Adrenal gland (tissue), 12 donors: Measurements from ENCODE around the gene ABCB9. TPM values are rescaled to one million over a fixed set of nuclear protein-coding genes. Genes with fewer than 3 reads are reported as not detected.

Source experiments
- DNase-seq, 7 donors: peaks; one replicate each; pipeline ENCODE4 v3.0.0-alpha.2; 2019 to 2020
- H3K27ac ChIP-seq, 5 donors: fragments of 200-600 bp; sonication (generic) in 4 of 5; 1 replicate in 3 of 5; 2 replicates in 2 of 5; pipeline versions ENCODE4 v1.5.1 to v1.8.0; 2016 to 2020; ENCODE audit warnings: mild to moderate bottlenecking in 1 of 5
- H3K27me3 ChIP-seq: fragments of 200-600 bp; 2 replicates; pipeline ENCODE4 v1.8.0; 2021
- H3K36me3 ChIP-seq, 2 donors: fragments of 200-600 bp; replicated peaks in 1 of 2; 1 replicate in 1 of 2; 2 replicates in 1 of 2; pipeline versions ENCODE4 v1.5.1 to v1.8.0; 2018 to 2022
- H3K4me1 ChIP-seq, 2 donors: fragments of 200-600 bp; replicated peaks in 1 of 2; 1 replicate in 1 of 2; 2 replicates in 1 of 2; pipeline versions ENCODE4 v1.5.1 to v1.8.0; 2018 to 2021
- H3K4me3 ChIP-seq, 4 donors: fragments of 200-600 bp; sonication (generic) in 3 of 4; one replicate each; pipeline ENCODE4 v1.5.1; 2016 to 2018
- H3K9me3 ChIP-seq, 3 donors: fragments of 200-600 bp; sonication (generic) in 1 of 3; replicated peaks in 1 of 3; 1 replicate in 2 of 3; 2 replicates in 1 of 3; pipeline versions ENCODE4 v1.5.1 to v1.8.0; 2016 to 2021
- CTCF ChIP-seq, 6 experiments: fragments of 450-650 bp in 4 of 6; fragments of 200-600 bp in 2 of 6; sonication (generic) in 1 of 6; IDR thresholded peaks; 1 replicate in 5 of 6; 2 replicates in 1 of 6; pipeline versions ENCODE4 v1.5.1 to v1.8.0; 2016 to 2021; ENCODE audit warnings: antibody characterized with exemption in 6 of 6, mild to moderate bottlenecking in 2 of 6, moderate library complexity in 1 of 6
- POLR2A ChIP-seq, 2 donors: fragments of 450-650 bp; IDR thresholded peaks; one replicate each; pipeline ENCODE4 v1.6.1; 2017; ENCODE audit warnings: antibody characterized with exemption in 2 of 2, mild to moderate bottlenecking in 2 of 2, moderate library complexity in 1 of 2
- WGBS, 4 donors: extraction: QIAGEN DNeasy Blood & Tissue Kit in 2 of 4; methylation state at CpG; one replicate each; pipeline versions ENCODE4 v1.1.5 to v1.1.7; 2013 to 2017; 5-methylcytosine and 5-hydroxymethylcytosine counted together
- intact Hi-C, 2 donors: fragments of 100-400 bp; cut with DNase I; formaldehyde crosslinking; loops; one replicate each; pipeline versions ENCODE4 v1.14.1 to v1.15.0; 2022 to 2023
- polyA plus RNA-seq, 3 donors: library from polyadenylated mRNA; stranded (reverse); fragments of 200-250 nt in 2 of 3; fragments of 350-450 nt in 1 of 3; fragmentation: Illumina TruSeq in 1 of 3; extraction: RNeasy Lipid Tissue Mini Kit (QIAGEN cat#74804) in 1 of 3; gene quantifications; one replicate each; pipeline ENCODE4 v1.2.3, GENCODE V29; 2013 to 2014
- total RNA-seq, 9 donors: library from RNA; depleted of rRNA in 4 of 9; stranded (reverse); fragments of >200 nt in 4 of 9; fragments of 120-200 nt in 1 of 9; fragmentation: NEBNext Ultra II Directional in 1 of 9; extraction: Animal tissue kit (Norgen Biotek cat#: 25700) in 1 of 9; gene quantifications; one replicate each; pipeline versions ENCODE4 v1.1.0 to v1.2.4, GENCODE V29; 2013 to 2023
- donor health status: healthy with polysubstance abuse.
- donor health status: Bipolar disorder and iron deficiency.
- donor health status: DM: yes; HTN: yes; CAD: no.
- donor health status: DM: no; HTN: no; CAD: no.
- donor health status: DM: no; HTN: no; CAD: no.
- donor health status: DM: yes; HTN: yes; CAD: no.

Gene ABCB9
- total and polyA plus RNA-seq, 12 donors: 2.0 to 10.0 (median 6.2) TPM

GRCh38 chr12:122996621-122997342, 30.5 kb upstream of the ABCB9 start:
- no peak for TF ChIP-seq POLR2A (IDR thresholded peaks at IDR 0.05)
- no peak for TF ChIP-seq CTCF (IDR thresholded peaks at IDR 0.05)
- Histone ChIP-seq H3K27ac (no peak overlapping the region), H3K9me3 (no peaks in the 10 kb centered on the region), H3K4me1 (no peaks in the 10 kb centered on the region), H3K27me3 (no peaks in the 10 kb centered on the region), H3K36me3 (peaks cover 0 to 45% of the 10 kb centered on the region in 2 donors), H3K4me3 (no peak overlapping the region)
- intact Hi-C loops: no loop called here
- DNase-seq: peak in 1 of 7 donors; percentile 23
- WGBS, 4 donors: 91 to 93% (median 92%) methylated on average over 10 to 16 of the region's 16 CpGs

GRCh38 chr12:122996188-122996601, 29.9 kb upstream of the ABCB9 start:
- WGBS, 4 donors: 93 to 100% (median 95%) methylated on average over 2 to 7 of the region's 7 CpGs
- TF ChIP-seq POLR2A (IDR thresholded peaks at IDR 0.05): no peak
- TF ChIP-seq CTCF (IDR thresholded peaks at IDR 0.05): no peak
- Histone ChIP-seq H3K27me3 (no peaks in the 10 kb centered on the region), H3K27ac (no peak overlapping the region), H3K36me3 (peaks cover 0 to 46% of the 10 kb centered on the region in 2 donors), H3K9me3 (no peaks in the 10 kb centered on the region), H3K4me1 (no peaks in the 10 kb centered on the region), H3K4me3 (no peak overlapping the region)
- no peak for DNase-seq
- intact Hi-C loops: no loop called here

- peak in 5 of 7 donors; percentile 39 to 81 (median 71) for DNase-seq
- TF ChIP-seq CTCF (IDR thresholded peaks at IDR 0.05) (no peak), POLR2A (IDR thresholded peaks at IDR 0.05) (no peak)
- H3K36me3 ChIP-seq: peaks cover 0 to 48% of the 10 kb centered on the region in 2 donors
These were observed 29.4 kb upstream of the ABCB9 start for GRCh38 chr12:122995503-122996187.

GRCh38 chr12:122994781-122995502, 28.7 kb upstream of the ABCB9 start:
- intact Hi-C loops: no loop called here
- peaks cover 0 to 48% of the 10 kb centered on the region in 2 donors for H3K36me3 ChIP-seq
- no peaks in the 10 kb centered on the region for H3K9me3 ChIP-seq
- H3K27ac ChIP-seq: no peak overlapping the region
- H3K4me3 ChIP-seq: no peak overlapping the region
- no peak for TF ChIP-seq CTCF (IDR thresholded peaks at IDR 0.05)
- TF ChIP-seq POLR2A (IDR thresholded peaks at IDR 0.05): no peak
- WGBS, 4 donors: 69 to 100% (median 92%) methylated on average over 2 to 13 of the region's 13 CpGs
- H3K4me1 ChIP-seq: no peaks in the 10 kb centered on the region
- peak in 1 of 7 donors; percentile 22 for DNase-seq
- H3K27me3 ChIP-seq: no peaks in the 10 kb centered on the region

More at GRCh38 chr12:122995503-122996187, 29.4 kb upstream of the ABCB9 start:
- Histone ChIP-seq H3K27ac (no peak overlapping the region), H3K4me3 (no peak overlapping the region), H3K27me3 (no peaks in the 10 kb centered on the region), H3K9me3 (no peaks in the 10 kb centered on the region), H3K4me1 (no peaks in the 10 kb centered on the region)
- WGBS, 4 donors: 70 to 88% (median 75%) methylated on average over 6 to 20 of the region's 20 CpGs
- intact Hi-C loops: no loop called here
